GM12874 (cell line): ENCODE measurements around the gene KDM6A.

ENCODE experiments used
- TF ChIP-seq, protein P1 (sequence below): IDR thresholded peaks from 2 replicates; pipeline ENCODE4 v1.5.1; 2011; ENCODE audit warnings: low read depth, mild to moderate bottlenecking, control low read depth, low read length, moderate library complexity; ENCODE audit not compliant: insufficient read depth

The KDM6A gene

GRCh38 chrX:45077748-45078424, 204.9 kb downstream of the KDM6A start:
- TF ChIP-seq, protein P1, sequence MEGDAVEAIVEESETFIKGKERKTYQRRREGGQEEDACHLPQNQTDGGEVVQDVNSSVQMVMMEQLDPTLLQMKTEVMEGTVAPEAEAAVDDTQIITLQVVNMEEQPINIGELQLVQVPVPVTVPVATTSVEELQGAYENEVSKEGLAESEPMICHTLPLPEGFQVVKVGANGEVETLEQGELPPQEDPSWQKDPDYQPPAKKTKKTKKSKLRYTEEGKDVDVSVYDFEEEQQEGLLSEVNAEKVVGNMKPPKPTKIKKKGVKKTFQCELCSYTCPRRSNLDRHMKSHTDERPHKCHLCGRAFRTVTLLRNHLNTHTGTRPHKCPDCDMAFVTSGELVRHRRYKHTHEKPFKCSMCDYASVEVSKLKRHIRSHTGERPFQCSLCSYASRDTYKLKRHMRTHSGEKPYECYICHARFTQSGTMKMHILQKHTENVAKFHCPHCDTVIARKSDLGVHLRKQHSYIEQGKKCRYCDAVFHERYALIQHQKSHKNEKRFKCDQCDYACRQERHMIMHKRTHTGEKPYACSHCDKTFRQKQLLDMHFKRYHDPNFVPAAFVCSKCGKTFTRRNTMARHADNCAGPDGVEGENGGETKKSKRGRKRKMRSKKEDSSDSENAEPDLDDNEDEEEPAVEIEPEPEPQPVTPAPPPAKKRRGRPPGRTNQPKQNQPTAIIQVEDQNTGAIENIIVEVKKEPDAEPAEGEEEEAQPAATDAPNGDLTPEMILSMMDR = no peak

DNA sequence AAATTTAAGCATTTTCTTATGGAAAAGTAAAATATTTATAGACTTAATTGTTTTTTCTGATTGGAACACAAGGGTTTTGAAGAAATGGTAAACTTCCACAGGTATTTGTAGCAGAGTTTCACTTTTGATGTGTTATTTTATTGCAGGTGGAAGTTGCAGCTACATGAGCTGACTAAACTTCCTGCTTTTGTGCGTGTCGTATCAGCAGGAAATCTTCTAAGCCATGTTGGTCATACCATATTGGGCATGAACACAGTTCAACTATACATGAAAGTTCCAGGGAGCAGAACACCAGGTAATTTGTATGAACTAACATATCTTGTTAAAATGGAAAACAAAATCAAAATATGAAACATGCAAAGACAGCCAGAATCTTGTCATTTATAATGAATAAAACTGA, 210.3 kb downstream of the KDM6A start:
- TF ChIP-seq, protein P1 = no peak

DNA sequence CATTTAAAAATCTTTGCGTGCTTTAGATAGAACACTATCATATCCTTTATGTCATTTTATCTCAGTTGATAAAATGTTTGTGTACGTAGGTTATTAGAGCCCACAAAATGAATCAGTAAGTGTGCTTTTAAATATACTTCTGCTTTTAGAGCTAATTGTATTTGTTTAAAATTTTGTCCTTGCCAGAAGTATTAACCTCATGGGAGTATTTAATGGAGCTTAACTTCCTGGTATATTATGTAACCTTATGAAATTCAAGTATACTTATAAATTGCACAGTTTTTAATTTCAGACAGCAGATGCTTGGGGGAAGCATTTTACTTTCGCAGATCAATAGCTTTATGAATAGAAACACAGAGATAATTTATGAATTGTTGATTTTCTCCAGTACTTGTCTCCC, 237.5 kb downstream of the KDM6A start:
- TF ChIP-seq, protein P1 = no peak

GRCh38 chrX:45126158-45126557, 253.2 kb downstream of the KDM6A start:
- TF ChIP-seq, protein P1 = no peak

DNA sequence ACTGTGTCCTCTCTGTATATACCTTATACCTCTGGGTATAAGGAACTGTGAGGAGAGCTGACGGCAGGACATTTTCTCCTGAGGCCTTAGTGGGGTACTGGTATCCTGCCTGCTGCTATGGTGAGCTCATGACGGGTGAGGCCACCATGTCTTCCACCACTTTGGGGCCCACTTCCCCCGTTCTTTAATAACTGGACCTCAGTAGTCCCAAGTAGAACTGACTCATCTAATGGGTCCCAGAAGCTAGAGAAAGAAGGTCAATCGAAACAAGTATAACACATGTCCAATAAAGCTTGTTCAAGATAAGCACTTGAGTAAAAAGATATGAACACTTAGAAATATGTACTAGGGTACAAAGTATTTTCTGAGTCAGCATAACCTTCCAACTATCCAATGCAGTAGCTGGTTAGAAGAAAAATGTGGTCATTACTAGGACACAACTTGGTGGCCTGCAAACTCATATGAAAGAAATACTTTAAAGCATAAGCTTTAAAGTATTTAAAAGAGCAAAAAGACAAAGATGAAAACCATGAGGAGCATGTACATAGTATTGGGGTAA, 256.0 kb downstream of the KDM6A start:
- TF ChIP-seq, protein P1 = no peak

DNA sequence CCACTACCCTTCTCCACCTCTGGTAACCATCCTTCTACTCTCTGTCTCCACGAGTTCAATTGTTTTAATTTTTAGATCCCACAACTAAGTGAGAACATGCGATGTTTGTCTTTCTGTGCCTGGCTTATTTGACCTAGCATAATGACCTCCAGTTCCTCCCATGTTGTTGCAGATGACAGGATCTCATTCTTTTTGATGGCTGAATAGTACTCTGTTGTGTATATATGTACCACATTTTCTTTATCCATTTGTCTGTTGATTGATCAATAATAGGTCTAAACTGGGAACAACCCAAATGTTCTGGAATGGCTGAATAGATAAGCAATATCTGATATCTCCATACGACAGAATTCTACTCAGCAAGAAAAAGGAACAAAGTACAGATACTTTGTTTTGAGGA, 260.5 kb downstream of the KDM6A start:
- TF ChIP-seq, protein P1 = no peak

DNA sequence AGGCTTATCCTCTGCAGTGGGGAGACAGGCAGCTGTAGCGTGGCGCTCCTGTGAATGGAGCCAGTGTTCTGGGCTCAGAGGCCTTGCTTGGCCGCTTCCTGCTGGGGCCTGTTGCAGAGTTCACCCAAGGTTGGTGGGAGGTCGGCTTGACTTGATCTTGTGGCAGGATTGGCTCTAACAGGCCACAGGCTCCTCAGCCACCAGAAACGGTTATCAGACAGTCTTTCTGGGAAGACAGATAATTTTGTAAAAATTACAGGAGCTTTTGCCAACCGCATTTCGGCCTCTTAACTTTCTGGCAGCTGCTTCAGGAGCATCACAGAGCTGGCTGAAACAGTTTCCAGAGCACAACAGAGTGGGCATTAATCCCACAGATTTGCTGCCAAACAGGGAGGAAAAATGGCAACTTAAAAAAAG, 261.3 kb downstream of the KDM6A start:
- TF ChIP-seq, protein P1 = no peak
